ENCODE results near the gene TEX48.

The TEX48 gene

GRCh38 chr9:114619191-114619761, 62.7 kb downstream of the TEX48 start:
- TF ChIP-seq, protein P1, sequence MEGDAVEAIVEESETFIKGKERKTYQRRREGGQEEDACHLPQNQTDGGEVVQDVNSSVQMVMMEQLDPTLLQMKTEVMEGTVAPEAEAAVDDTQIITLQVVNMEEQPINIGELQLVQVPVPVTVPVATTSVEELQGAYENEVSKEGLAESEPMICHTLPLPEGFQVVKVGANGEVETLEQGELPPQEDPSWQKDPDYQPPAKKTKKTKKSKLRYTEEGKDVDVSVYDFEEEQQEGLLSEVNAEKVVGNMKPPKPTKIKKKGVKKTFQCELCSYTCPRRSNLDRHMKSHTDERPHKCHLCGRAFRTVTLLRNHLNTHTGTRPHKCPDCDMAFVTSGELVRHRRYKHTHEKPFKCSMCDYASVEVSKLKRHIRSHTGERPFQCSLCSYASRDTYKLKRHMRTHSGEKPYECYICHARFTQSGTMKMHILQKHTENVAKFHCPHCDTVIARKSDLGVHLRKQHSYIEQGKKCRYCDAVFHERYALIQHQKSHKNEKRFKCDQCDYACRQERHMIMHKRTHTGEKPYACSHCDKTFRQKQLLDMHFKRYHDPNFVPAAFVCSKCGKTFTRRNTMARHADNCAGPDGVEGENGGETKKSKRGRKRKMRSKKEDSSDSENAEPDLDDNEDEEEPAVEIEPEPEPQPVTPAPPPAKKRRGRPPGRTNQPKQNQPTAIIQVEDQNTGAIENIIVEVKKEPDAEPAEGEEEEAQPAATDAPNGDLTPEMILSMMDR (IDR thresholded peaks at IDR 0.05): no peak

GRCh38 chr9:114616684-114617520, 65.1 kb downstream of the TEX48 start:
- TF ChIP-seq, protein P1 (IDR thresholded peaks at IDR 0.05): no peak
